PC-3 (cell line): Measurements from ENCODE around the gene ICAM2.

ENCODE experiments used
- EZH2 ChIP-seq: fragments of 300-600 bp; sonication (generic); IDR thresholded peaks from one replicate; pipeline ENCODE4 v1.6.1; 2017; ENCODE audit warnings: antibody characterized with exemption, mild to moderate bottlenecking, low read length; ENCODE audit not compliant: unreplicated experiment
- EZH2phosphoT487 ChIP-seq: fragments of 300-600 bp; sonication (generic); IDR thresholded peaks from 2 replicates; pipeline ENCODE4 v1.6.1; 2018; ENCODE audit warnings: mild to moderate bottlenecking, antibody characterized with exemption, low read length, borderline replicate concordance
- TF ChIP-seq, protein P1 (sequence below): fragments of 300-600 bp; sonication (generic); conservative IDR thresholded peaks from 2 replicates; pipeline ENCODE4 v1.5.1; 2017; ENCODE audit warnings: antibody characterized with exemption, low read depth, mild to moderate bottlenecking, low read length

DNA sequence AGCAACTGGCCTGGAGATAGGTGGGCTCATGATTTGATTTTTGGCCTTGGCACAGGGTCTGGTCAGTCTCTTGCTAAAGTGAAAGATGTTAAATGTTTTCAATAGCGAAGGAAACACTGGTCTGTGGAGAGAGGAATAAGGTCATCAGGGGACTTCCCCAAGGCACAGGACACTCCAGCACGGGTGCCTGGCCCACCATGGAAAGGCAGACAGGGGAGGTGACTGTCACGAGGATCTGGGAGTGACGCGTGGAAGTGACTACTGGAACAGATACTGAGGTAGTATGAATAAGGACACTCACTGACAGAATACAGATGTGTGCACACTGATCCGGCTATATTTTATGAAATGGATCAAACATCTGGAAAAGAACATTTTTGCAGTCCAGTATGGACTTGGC, 16.7 kb upstream of the ICAM2 start:
- TF ChIP-seq, protein P1, sequence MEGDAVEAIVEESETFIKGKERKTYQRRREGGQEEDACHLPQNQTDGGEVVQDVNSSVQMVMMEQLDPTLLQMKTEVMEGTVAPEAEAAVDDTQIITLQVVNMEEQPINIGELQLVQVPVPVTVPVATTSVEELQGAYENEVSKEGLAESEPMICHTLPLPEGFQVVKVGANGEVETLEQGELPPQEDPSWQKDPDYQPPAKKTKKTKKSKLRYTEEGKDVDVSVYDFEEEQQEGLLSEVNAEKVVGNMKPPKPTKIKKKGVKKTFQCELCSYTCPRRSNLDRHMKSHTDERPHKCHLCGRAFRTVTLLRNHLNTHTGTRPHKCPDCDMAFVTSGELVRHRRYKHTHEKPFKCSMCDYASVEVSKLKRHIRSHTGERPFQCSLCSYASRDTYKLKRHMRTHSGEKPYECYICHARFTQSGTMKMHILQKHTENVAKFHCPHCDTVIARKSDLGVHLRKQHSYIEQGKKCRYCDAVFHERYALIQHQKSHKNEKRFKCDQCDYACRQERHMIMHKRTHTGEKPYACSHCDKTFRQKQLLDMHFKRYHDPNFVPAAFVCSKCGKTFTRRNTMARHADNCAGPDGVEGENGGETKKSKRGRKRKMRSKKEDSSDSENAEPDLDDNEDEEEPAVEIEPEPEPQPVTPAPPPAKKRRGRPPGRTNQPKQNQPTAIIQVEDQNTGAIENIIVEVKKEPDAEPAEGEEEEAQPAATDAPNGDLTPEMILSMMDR: no peak
- TF ChIP-seq EZH2phosphoT487 (no peak), EZH2 (no peak)
